ENCODE data around the gene LSM3. TPM values are rescaled to one million over a fixed set of nuclear protein-coding genes. Genes with fewer than 3 reads are reported as not detected.

The LSM3 gene
- total and polyA plus RNA-seq, 12 donors: 4.1 to 25.8 (median 9.5) TPM

DNA sequence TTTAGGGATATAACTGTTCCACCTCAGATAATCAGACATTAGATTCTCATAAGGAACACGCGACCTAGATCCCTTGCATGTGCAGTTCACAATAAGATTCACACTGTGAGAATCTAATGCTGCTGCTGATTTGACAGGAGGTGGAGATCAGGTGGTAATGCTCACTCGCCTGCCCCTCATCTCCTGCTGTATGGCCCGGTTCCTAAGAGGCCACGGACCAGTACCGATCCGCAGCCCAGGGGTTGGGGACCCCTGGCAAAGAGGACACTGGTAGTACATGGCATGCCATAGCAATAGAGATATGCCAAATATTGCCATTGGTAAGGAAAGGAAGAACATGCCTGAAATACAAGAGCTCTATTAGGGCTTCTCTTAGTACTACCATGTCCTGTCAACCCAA, 59.7 kb downstream of the LSM3 start:
- no peaks in the 10 kb centered on the region for H3K36me3 ChIP-seq (replicated peaks in 1 of 2)
- no peak for DNase-seq
- H3K9me3 ChIP-seq (replicated peaks in 1 of 3): no peaks in the 10 kb centered on the region
- WGBS, 4 donors: 92 to 94% (median 93%) methylated on average over 6 to 7 of the region's 7 CpGs
- no peak overlapping the region for H3K27ac ChIP-seq
- H3K4me1 ChIP-seq (replicated peaks in 1 of 2): peaks cover 0 to under 1% of the 10 kb centered on the region in 2 donors
- intact Hi-C loops (cut with DNase I): no loop called here
- H3K4me3 ChIP-seq: no peak overlapping the region
- no peaks in the 10 kb centered on the region for H3K27me3 ChIP-seq
- no peak for TF ChIP-seq POLR2A (IDR thresholded peaks at IDR 0.05)
- TF ChIP-seq, protein P1, sequence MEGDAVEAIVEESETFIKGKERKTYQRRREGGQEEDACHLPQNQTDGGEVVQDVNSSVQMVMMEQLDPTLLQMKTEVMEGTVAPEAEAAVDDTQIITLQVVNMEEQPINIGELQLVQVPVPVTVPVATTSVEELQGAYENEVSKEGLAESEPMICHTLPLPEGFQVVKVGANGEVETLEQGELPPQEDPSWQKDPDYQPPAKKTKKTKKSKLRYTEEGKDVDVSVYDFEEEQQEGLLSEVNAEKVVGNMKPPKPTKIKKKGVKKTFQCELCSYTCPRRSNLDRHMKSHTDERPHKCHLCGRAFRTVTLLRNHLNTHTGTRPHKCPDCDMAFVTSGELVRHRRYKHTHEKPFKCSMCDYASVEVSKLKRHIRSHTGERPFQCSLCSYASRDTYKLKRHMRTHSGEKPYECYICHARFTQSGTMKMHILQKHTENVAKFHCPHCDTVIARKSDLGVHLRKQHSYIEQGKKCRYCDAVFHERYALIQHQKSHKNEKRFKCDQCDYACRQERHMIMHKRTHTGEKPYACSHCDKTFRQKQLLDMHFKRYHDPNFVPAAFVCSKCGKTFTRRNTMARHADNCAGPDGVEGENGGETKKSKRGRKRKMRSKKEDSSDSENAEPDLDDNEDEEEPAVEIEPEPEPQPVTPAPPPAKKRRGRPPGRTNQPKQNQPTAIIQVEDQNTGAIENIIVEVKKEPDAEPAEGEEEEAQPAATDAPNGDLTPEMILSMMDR (IDR thresholded peaks at IDR 0.05): no peak

- no peak overlapping the region for H3K27ac ChIP-seq
- intact Hi-C loops (cut with DNase I): no loop called here
Measured at GRCh38 chr3:14238930-14239329, 60.3 kb downstream of the LSM3 start.

DNA sequence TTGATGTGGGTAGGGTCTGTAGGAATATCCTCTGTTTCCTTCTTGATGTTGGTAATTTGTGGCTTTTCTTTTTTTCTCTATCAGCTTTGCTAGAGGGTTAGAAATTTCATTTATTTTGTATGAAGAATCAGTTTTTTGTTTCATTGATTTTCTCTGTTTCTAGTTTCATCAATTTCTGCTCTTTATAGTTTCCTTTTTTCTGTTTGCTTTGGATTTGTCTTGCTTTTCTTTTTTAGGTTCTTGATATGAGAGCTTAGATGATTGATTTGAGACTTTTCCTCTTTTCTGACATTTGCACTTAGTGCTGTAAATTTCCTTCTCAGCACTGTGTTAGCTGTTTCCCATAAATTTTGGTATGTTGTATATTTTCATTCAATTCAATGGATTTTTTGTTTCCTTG, 61.3 kb downstream of the LSM3 start:
- H3K27ac ChIP-seq: no peak overlapping the region
- no peak for DNase-seq
- no peak for TF ChIP-seq POLR2A (IDR thresholded peaks at IDR 0.05)
- TF ChIP-seq, protein P1 (IDR thresholded peaks at IDR 0.05): no peak
- H3K4me3 ChIP-seq: no peak overlapping the region
- no peaks in the 10 kb centered on the region for H3K36me3 ChIP-seq (replicated peaks in 1 of 2)
- no peaks in the 10 kb centered on the region for H3K9me3 ChIP-seq (replicated peaks in 1 of 3)
- no peaks in the 10 kb centered on the region for H3K27me3 ChIP-seq
- intact Hi-C loops (cut with DNase I): no loop called here
- peaks cover 0 to 3% of the 10 kb centered on the region in 2 donors for H3K4me1 ChIP-seq (replicated peaks in 1 of 2)

More at GRCh38 chr3:14238930-14239329, 60.3 kb downstream of the LSM3 start:
- Histone ChIP-seq H3K9me3 (replicated peaks in 1 of 3) (no peaks in the 10 kb centered on the region), H3K4me1 (replicated peaks in 1 of 2) (peaks cover 0 to 3% of the 10 kb centered on the region in 2 donors), H3K4me3 (no peak overlapping the region), H3K27me3 (no peaks in the 10 kb centered on the region), H3K36me3 (replicated peaks in 1 of 2) (no peaks in the 10 kb centered on the region)
- TF ChIP-seq POLR2A (IDR thresholded peaks at IDR 0.05): no peak
- TF ChIP-seq, protein P1 (IDR thresholded peaks at IDR 0.05): no peak
- no peak for DNase-seq

DNA sequence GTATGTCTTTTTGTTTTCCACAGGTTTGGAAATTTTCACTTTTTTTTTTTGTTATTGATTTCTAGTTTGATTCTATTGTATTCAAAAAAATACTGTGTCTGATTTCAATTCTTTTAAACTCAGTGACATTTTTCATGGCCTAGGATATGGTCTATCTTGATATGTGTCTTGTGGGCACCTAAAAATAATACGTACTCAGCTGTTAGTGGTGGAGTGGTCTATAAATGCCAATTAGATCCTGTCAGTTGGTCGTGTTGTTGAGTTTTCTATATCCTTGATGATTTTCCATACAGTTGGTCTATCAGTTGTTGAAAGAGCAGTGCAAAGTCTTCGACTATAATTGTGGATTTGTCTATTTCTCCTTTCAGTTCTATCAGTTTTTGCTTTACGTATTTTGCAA, 61.7 kb downstream of the LSM3 start:
- no peaks in the 10 kb centered on the region for H3K36me3 ChIP-seq (replicated peaks in 1 of 2)
- TF ChIP-seq, protein P1 (IDR thresholded peaks at IDR 0.05): no peak
- TF ChIP-seq POLR2A (IDR thresholded peaks at IDR 0.05): no peak
- 71 to 84% (median 83%) methylated on average over 4 of the region's 4 CpGs for WGBS, 4 donors

More for the DNA sequence above, 61.7 kb downstream of the LSM3 start:
- no peak overlapping the region for H3K27ac ChIP-seq
- no peaks in the 10 kb centered on the region for H3K9me3 ChIP-seq (replicated peaks in 1 of 3)
- no peaks in the 10 kb centered on the region for H3K27me3 ChIP-seq
- intact Hi-C loops (cut with DNase I): no loop called here
- peaks cover 0 to 3% of the 10 kb centered on the region in 2 donors for H3K4me1 ChIP-seq (replicated peaks in 1 of 2)
- no peak overlapping the region for H3K4me3 ChIP-seq
- DNase-seq: no peak

Measured in adrenal gland (tissue), 12 donors.